Measurements from ENCODE around the gene WDR76.

The WDR76 gene

DNA sequence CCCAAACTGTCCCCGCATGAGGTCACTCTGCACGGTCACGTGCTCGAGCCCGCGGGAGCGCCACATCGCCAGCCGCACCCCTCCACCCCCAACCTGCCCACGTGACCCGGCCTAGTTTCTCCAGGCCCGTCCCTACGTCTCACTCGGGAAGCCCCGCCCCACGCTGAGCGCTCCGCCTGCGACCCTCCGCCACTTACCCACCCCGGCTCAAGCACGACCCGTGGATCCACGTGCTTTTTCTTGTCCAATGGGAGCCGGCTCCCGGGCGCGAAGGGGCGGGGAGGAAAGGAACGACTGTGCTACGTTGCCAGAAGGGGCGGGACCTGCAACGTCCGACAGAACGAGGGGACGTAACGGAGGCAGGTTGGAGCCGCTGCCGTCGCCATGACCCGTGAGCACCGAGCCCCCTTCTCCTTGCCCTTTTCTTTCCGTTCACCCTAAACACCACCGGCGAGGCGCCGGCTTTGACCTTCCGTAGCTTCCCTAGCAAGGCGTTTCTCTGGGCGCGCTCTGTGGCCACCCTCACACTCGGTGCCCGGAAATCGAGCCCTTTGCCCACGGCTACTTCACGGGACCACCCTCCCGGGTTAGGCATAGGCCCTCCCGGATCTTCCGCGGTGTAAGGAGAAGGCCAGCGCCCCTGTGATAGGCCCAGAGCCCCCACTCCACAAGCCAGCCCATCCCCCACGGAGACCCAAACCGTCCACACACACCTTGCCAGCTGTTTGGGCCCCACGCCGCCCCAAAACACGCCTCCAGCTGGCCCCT lies 34.6 kb upstream of the WDR76 start, which contains the start of gene SERF2:
TSS of gene SERF2 (plus strand) at position 328 of the 768 bp plus-strand sequence. CDS start at position 385, 57 bp downstream.
- no peaks in the 10 kb centered on the region for H3K9me3 ChIP-seq (ENCODE audit: control insufficient read depth, low read length)
- H2AK5ac ChIP-seq (ENCODE audit: low read length, severe bottlenecking) = peak within 1 kb of the TSS; percentile 69
- peak within 1 kb of the TSS; percentile 75 for H2BK5ac ChIP-seq (ENCODE audit: low read depth, low read length, poor library complexity, severe bottlenecking)
- peaks cover 29 to 42% of the 10 kb centered on the region in 2 experiments for H3K36me3 ChIP-seq (ENCODE audit: control insufficient read depth in 1 of 2, insufficient read depth in 2 of 2, low read depth in 1 of 2, low read length in 2 of 2)
- peak within 1 kb of the TSS; percentile 61 for H2BK15ac ChIP-seq (ENCODE audit: low read depth, poor library complexity, severe bottlenecking)
- peak within 1 kb of the TSS; percentile 54 to 81 for H3K23ac ChIP-seq (ENCODE audit: low read length in 2 of 2)
- H2BK120ac ChIP-seq (ENCODE audit: low read depth, low read length) = peak within 1 kb of the TSS; percentile 97
- peak within 1 kb of the TSS; percentile 100 for H3K9ac ChIP-seq (ENCODE audit: low read length)
- peaks cover 8% of the 10 kb centered on the region for H3K79me1 ChIP-seq (replicated peaks; ENCODE audit: low read length, poor library complexity, severe bottlenecking)
- DNase-seq = peak; percentile 99
- H3K4ac ChIP-seq (ENCODE audit: low read depth in 1 of 2, low read length in 2 of 2) = peak within 1 kb of the TSS; percentile 96 to 98
- H3K4me2 ChIP-seq (ENCODE audit: low read length, poor library complexity, severe bottlenecking) = peak within 1 kb of the TSS; percentile 72
- H3K18ac ChIP-seq (ENCODE audit: low read depth in 1 of 2, low read length in 2 of 2) = peak within 1 kb of the TSS; percentile 99
- peaks cover 20% of the 10 kb centered on the region for H3K4me1 ChIP-seq (ENCODE audit: control insufficient read depth, insufficient read depth, low read depth, low read length)
- peak within 1 kb of the TSS; percentile 84 to 96 for H3K4me3 ChIP-seq (ENCODE audit: insufficient read depth in 1 of 2, low read depth in 1 of 2, low read length in 2 of 2)
- peak within 1 kb of the TSS; percentile 44 to 98 for H3K14ac ChIP-seq (ENCODE audit: low read length in 2 of 2)
- under 1% methylated on average over 66 of the region's 66 CpGs for WGBS
- no peak within 1 kb of the TSS for H2AFZ ChIP-seq (ENCODE audit: low read depth, low read length)
- peak within 1 kb of the TSS; percentile 90 for H4K8ac ChIP-seq (ENCODE audit: low read length)
- H2BK12ac ChIP-seq (ENCODE audit: low read length in 2 of 2) = peak within 1 kb of the TSS in 1 of 2 experiments; percentile 60
- H3K27ac ChIP-seq (ENCODE audit: low read length, poor library complexity, severe bottlenecking) = peak within 1 kb of the TSS; percentile 92
- H4K91ac ChIP-seq (ENCODE audit: low read length) = peak within 1 kb of the TSS; percentile 95
- no peaks in the 10 kb centered on the region for H3K27me3 ChIP-seq (ENCODE audit: control insufficient read depth in 1 of 2, insufficient read depth in 1 of 2, low read length in 2 of 2)

DNA sequence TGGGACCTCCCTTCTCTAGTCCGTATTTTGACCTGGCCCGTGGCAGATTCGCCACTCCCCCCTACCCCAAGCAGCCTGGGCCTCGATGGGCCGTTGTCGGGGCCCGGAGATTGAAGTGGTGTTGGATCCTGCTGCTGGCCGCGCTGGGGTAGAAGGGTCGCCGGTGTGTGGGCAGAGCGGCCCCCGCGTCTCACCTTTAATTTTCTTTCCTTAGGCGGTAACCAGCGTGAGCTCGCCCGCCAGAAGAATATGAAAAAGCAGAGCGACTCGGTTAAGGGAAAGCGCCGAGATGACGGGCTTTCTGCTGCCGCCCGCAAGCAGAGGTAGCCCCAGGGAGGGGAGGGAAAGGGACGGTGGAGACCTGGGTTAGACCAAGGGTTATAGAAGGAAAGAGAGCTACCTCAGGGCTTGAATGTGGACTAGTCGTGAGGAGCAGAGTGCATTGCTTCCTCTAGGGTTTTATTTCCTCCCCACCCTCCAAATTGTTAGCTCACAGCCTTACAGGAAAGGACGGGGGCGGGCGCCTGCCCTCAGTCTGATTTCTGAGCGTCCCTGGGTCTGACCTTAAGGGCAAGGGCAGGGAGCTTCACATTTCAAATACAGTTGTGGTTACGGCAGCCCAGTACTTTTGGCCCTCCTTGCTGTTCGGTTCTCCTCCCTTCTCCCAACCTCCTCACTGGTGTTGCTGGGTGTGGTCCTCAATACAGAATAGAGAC lies 33.9 kb upstream of the WDR76 start:
- H3K27ac ChIP-seq (ENCODE audit: low read length, poor library complexity, severe bottlenecking) = peak overlapping the region; percentile 92
- H3K4me1 ChIP-seq (ENCODE audit: control insufficient read depth, insufficient read depth, low read depth, low read length) = peaks cover 24% of the 10 kb centered on the region
- H2AK5ac ChIP-seq (ENCODE audit: low read length, severe bottlenecking) = peak overlapping the region; percentile 67
- H3K4me3 ChIP-seq (ENCODE audit: insufficient read depth in 1 of 2, low read depth in 1 of 2, low read length in 2 of 2) = peak overlapping the region; percentile 84 to 96
- no peaks in the 10 kb centered on the region for H3K27me3 ChIP-seq (ENCODE audit: control insufficient read depth in 1 of 2, insufficient read depth in 1 of 2, low read length in 2 of 2)
- H2BK12ac ChIP-seq (ENCODE audit: low read length in 2 of 2) = peak overlapping the region in 1 of 2 experiments; percentile 60
- H2BK15ac ChIP-seq (ENCODE audit: low read depth, poor library complexity, severe bottlenecking) = peak overlapping the region; percentile 18
- peak overlapping the region; percentile 97 for H2BK120ac ChIP-seq (ENCODE audit: low read depth, low read length)
- H3K23ac ChIP-seq (ENCODE audit: low read length in 2 of 2) = peak overlapping the region in 1 of 2 experiments; percentile 54
- H4K8ac ChIP-seq (ENCODE audit: low read length) = peak overlapping the region; percentile 90
- H3K4ac ChIP-seq (ENCODE audit: low read depth in 1 of 2, low read length in 2 of 2) = peak overlapping the region; percentile 96 to 98
- WGBS = 4% methylated on average over 30 of the region's 33 CpGs
- peak overlapping the region; percentile 44 to 98 for H3K14ac ChIP-seq (ENCODE audit: low read length in 2 of 2)
- H4K91ac ChIP-seq (ENCODE audit: low read length) = peak overlapping the region; percentile 95
- H3K18ac ChIP-seq (ENCODE audit: low read depth in 1 of 2, low read length in 2 of 2) = peak overlapping the region; percentile 99
- peaks cover 8% of the 10 kb centered on the region for H3K79me1 ChIP-seq (replicated peaks; ENCODE audit: low read length, poor library complexity, severe bottlenecking)
- peak overlapping the region; percentile 100 for H3K9ac ChIP-seq (ENCODE audit: low read length)
- peak overlapping the region; percentile 75 for H2BK5ac ChIP-seq (ENCODE audit: low read depth, low read length, poor library complexity, severe bottlenecking)
- H3K4me2 ChIP-seq (ENCODE audit: low read length, poor library complexity, severe bottlenecking) = peak overlapping the region; percentile 72
- peaks cover 30 to 46% of the 10 kb centered on the region in 2 experiments for H3K36me3 ChIP-seq (ENCODE audit: control insufficient read depth in 1 of 2, insufficient read depth in 2 of 2, low read depth in 1 of 2, low read length in 2 of 2)
- H3K9me3 ChIP-seq (ENCODE audit: control insufficient read depth, low read length) = no peaks in the 10 kb centered on the region
- peak; percentile 45 for DNase-seq
- H2AFZ ChIP-seq (ENCODE audit: low read depth, low read length) = no peak overlapping the region

GRCh38 chr15:43793647-43794046 lies 33.2 kb upstream of the WDR76 start:
- Histone ChIP-seq H3K36me3 (ENCODE audit: control insufficient read depth in 1 of 2, insufficient read depth in 2 of 2, low read depth in 1 of 2, low read length in 2 of 2) (peaks cover 30 to 52% of the 10 kb centered on the region in 2 experiments), H3K18ac (ENCODE audit: low read depth in 1 of 2, low read length in 2 of 2) (no peak overlapping the region), H3K27ac (ENCODE audit: low read length, poor library complexity, severe bottlenecking) (no peak overlapping the region), H2BK15ac (ENCODE audit: low read depth, poor library complexity, severe bottlenecking) (no peak overlapping the region), H3K23ac (ENCODE audit: low read length in 2 of 2) (peak overlapping the region in 1 of 2 experiments; percentile 47), H3K27me3 (ENCODE audit: control insufficient read depth in 1 of 2, insufficient read depth in 1 of 2, low read length in 2 of 2) (no peaks in the 10 kb centered on the region), H3K79me1 (replicated peaks; ENCODE audit: low read length, poor library complexity, severe bottlenecking) (peaks cover 8% of the 10 kb centered on the region), H3K9ac (ENCODE audit: low read length) (peak overlapping the region; percentile 100), H2BK12ac (ENCODE audit: low read length in 2 of 2) (peak overlapping the region in 1 of 2 experiments; percentile 10), H3K4me1 (ENCODE audit: control insufficient read depth, insufficient read depth, low read depth, low read length) (peaks cover 25% of the 10 kb centered on the region), H3K4me3 (ENCODE audit: insufficient read depth in 1 of 2, low read depth in 1 of 2, low read length in 2 of 2) (peak overlapping the region in 1 of 2 experiments; percentile 96), H3K9me3 (ENCODE audit: control insufficient read depth, low read length) (no peaks in the 10 kb centered on the region), H2BK5ac (ENCODE audit: low read depth, low read length, poor library complexity, severe bottlenecking) (no peak overlapping the region), H4K8ac (ENCODE audit: low read length) (no peak overlapping the region), H3K4ac (ENCODE audit: low read depth in 1 of 2, low read length in 2 of 2) (peak overlapping the region in 1 of 2 experiments; percentile 4), H2AK5ac (ENCODE audit: low read length, severe bottlenecking) (no peak overlapping the region), H3K4me2 (ENCODE audit: low read length, poor library complexity, severe bottlenecking) (peak overlapping the region; percentile 72), H2AFZ (ENCODE audit: low read depth, low read length) (no peak overlapping the region), H4K91ac (ENCODE audit: low read length) (no peak overlapping the region), H2BK120ac (ENCODE audit: low read depth, low read length) (no peak overlapping the region), H3K14ac (ENCODE audit: low read length in 2 of 2) (no peak overlapping the region)
- DNase-seq = no peak
- 90% methylated on average over 10 of the region's 10 CpGs for WGBS
